Body of pancreas (tissue), 4 donors: ENCODE measurements around the gene F13B.

ENCODE experiments used
- POLR2A ChIP-seq, 3 donors: fragments of 450-650 bp; IDR thresholded peaks; one replicate each; pipeline ENCODE4 v1.6.1; 2016; ENCODE audit warnings: antibody characterized with exemption in 3 of 3, mild to moderate bottlenecking in 2 of 3
- TF ChIP-seq, protein P1 (sequence below), 7 experiments: fragments of 450-650 bp in 4 of 7; fragments of 200-600 bp in 3 of 7; sonication (generic) in 3 of 7; IDR thresholded peaks; one replicate each; pipeline ENCODE4 v1.5.1; 2016 to 2019; ENCODE audit warnings: antibody characterized with exemption in 7 of 7

DNA sequence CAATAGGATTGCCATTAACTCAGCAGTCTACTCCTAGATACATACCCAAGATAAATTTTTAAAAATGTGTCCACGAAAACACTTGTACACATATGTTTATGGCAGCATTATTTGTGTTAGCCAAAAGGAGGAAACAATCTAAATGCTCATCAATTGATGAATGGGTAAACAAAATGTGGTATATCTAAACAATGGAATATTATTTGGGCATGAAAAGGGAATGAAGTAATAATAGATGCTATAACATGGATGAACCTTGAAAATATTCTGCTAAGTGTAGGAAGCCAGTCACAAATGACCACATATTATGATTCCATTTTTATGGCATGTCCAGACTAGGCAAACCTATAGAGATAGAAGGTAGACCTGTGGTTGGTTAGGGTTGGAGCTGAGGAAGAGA, 55.4 kb downstream of the F13B start:
- TF ChIP-seq, protein P1, sequence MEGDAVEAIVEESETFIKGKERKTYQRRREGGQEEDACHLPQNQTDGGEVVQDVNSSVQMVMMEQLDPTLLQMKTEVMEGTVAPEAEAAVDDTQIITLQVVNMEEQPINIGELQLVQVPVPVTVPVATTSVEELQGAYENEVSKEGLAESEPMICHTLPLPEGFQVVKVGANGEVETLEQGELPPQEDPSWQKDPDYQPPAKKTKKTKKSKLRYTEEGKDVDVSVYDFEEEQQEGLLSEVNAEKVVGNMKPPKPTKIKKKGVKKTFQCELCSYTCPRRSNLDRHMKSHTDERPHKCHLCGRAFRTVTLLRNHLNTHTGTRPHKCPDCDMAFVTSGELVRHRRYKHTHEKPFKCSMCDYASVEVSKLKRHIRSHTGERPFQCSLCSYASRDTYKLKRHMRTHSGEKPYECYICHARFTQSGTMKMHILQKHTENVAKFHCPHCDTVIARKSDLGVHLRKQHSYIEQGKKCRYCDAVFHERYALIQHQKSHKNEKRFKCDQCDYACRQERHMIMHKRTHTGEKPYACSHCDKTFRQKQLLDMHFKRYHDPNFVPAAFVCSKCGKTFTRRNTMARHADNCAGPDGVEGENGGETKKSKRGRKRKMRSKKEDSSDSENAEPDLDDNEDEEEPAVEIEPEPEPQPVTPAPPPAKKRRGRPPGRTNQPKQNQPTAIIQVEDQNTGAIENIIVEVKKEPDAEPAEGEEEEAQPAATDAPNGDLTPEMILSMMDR (IDR thresholded peaks at IDR 0.05): no peak
- TF ChIP-seq POLR2A (IDR thresholded peaks at IDR 0.05): no peak
